Activated CD8-positive, alpha-beta memory T cell treated with anti-CD3 and anti-CD28 coated beads for 24 hours (primary cell): ENCODE measurements around the gene DONSON.

Source experiments
- DNase-seq: peaks from one replicate; pipeline ENCODE4 v3.0.0-alpha.2; 2020

DONSON gene

GRCh38 chr21:33560965-33561364, 27.5 kb downstream of the DONSON start:
- DNase-seq, result no peak

GRCh38 chr21:33559813-33560212, 28.7 kb downstream of the DONSON start:
- no peak for DNase-seq

DNA sequence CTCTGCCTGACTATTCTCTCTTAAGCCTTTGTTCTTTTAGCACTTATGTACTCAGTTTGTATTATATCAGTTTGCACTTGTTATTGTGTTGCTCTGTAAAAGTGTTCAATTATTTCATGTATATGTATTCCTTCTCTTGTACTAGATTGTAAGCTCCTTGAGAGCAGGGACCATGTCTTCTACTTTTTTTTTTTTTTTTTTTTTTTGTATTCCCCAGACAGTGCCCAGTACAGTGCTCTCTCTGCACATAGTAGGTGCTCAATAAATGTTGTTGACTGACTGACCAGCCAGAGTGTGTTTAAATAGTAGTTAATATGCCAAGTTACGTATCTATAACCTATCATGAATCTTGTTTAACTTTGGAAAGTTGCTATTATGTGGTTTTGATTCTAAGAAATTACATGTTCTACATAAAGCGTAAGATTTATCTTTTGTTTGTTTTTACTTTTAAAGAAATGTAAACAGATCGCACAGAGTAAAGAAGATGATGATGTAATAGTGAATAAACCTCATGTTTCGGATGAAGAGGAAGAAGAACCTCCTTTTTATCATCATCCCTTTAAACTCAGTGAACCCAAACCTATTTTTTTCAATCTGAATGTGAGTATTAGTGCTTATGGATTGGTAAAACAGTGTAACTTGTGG, 29.6 kb downstream of the DONSON start:
- no peak for DNase-seq

- no peak for DNase-seq
These were observed 31.0 kb downstream of the DONSON start for GRCh38 chr21:33557447-33557846.

DNA sequence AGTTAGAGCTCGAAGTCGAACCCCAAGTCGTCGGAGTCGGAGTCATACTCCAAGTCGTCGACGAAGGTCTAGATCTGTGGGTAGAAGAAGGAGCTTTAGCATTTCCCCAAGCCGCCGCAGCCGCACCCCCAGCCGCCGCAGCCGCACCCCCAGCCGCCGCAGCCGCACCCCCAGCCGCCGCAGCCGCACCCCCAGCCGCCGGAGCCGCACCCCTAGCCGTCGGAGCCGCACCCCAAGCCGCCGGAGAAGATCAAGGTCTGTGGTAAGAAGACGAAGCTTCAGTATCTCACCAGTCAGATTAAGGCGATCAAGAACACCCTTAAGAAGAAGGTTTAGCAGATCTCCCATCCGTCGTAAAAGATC, 33.5 kb downstream of the DONSON start:
- no peak for DNase-seq

DNA sequence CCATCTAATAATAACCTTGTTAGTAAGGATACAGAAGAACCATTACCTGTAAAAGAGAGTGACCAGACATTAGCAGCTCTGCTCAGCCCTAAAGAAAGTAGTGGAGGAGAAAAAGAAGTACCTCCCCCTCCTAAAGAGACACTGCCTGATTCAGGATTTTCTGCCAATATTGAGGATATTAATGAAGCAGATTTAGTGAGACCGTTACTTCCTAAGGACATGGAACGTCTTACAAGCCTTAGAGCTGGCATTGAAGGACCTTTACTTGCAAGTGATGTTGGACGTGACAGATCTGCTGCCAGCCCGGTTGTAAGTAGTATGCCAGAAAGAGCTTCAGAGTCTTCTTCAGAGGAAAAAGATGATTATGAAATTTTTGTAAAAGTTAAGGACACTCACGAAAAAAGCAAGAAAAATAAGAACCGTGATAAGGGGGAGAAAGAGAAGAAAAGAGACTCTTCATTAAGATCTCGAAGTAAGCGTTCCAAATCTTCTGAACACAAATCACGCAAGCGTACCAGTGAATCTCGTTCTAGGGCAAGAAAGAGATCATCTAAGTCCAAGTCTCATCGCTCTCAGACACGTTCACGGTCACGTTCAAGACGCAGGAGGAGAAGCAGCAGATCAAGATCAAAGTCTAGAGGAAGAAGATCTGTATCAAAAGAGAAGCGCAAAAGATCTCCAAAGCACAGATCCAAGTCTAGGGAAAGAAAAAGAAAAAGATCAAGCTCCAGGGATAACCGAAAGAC, 34.1 kb downstream of the DONSON start:
- DNase-seq, result no peak

- DNase-seq, result no peak
These were observed 35.4 kb downstream of the DONSON start for GRCh38 chr21:33552999-33553598.

DNA sequence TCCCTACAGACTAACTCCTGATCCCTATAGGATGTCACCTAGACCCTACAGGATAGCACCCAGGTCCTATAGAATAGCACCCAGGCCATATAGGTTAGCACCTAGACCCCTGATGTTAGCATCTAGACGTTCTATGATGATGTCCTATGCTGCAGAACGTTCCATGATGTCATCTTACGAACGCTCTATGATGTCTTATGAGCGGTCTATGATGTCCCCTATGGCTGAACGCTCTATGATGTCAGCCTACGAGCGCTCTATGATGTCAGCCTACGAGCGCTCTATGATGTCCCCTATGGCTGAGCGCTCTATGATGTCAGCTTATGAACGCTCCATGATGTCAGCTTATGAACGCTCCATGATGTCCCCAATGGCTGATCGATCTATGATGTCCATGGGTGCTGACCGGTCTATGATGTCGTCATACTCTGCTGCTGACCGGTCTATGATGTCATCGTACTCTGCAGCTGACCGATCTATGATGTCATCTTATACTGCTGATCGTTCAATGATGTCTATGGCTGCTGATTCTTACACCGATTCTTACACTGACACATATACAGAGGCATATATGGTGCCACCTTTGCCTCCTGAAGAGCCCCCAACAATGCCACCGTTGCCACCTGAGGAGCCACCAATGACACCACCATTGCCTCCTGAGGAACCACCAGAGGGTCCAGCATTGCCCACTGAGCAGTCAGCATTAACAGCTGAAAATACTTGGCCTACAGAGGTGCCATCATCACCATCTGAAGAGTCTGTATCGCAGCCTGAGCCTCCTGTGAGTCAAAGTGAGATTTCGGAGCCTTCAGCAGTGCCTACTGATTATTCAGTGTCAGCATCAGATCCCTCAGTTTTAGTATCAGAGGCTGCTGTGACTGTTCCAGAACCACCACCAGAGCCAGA, 36.1 kb downstream of the DONSON start:
- no peak for DNase-seq

DNA sequence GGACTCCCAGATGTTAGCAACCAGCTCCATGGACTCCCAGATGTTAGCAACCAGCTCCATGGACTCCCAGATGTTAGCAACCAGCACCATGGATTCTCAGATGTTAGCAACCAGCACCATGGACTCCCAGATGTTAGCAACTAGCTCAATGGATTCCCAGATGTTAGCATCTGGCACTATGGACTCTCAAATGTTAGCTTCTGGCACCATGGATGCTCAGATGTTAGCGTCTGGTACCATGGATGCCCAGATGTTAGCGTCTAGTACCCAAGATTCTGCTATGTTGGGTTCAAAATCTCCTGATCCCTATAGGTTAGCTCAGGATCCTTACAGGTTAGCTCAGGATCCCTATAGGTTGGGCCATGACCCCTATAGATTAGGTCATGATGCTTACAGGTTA, 36.8 kb downstream of the DONSON start:
- DNase-seq, result no peak

DNA sequence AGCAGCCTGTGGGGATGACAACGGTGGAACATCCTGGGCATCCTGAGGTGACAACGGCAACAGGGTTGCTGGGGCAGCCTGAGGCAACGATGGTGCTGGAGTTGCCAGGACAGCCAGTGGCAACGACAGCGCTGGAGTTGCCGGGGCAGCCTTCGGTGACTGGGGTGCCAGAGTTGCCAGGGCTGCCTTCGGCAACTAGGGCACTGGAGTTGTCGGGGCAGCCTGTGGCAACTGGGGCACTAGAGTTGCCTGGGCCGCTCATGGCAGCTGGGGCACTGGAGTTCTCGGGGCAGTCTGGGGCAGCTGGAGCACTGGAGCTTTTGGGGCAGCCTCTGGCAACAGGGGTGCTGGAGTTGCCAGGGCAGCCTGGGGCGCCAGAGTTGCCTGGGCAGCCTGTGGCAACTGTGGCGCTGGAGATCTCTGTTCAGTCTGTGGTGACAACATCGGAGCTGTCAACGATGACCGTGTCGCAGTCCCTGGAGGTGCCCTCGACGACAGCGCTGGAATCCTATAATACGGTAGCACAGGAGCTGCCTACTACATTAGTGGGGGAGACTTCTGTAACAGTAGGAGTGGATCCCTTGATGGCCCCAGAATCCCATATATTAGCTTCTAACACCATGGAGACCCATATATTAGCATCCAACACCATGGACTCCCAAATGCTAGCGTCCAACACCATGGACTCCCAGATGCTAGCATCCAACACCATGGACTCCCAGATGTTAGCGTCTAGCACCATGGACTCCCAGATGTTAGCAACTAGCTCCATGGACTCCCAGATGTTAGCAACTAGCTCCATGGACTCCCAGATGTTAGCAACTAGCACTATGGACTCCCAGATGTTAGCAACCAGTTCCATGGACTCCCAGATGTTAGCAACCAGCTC, 37.5 kb downstream of the DONSON start:
- DNase-seq, result no peak

DNA sequence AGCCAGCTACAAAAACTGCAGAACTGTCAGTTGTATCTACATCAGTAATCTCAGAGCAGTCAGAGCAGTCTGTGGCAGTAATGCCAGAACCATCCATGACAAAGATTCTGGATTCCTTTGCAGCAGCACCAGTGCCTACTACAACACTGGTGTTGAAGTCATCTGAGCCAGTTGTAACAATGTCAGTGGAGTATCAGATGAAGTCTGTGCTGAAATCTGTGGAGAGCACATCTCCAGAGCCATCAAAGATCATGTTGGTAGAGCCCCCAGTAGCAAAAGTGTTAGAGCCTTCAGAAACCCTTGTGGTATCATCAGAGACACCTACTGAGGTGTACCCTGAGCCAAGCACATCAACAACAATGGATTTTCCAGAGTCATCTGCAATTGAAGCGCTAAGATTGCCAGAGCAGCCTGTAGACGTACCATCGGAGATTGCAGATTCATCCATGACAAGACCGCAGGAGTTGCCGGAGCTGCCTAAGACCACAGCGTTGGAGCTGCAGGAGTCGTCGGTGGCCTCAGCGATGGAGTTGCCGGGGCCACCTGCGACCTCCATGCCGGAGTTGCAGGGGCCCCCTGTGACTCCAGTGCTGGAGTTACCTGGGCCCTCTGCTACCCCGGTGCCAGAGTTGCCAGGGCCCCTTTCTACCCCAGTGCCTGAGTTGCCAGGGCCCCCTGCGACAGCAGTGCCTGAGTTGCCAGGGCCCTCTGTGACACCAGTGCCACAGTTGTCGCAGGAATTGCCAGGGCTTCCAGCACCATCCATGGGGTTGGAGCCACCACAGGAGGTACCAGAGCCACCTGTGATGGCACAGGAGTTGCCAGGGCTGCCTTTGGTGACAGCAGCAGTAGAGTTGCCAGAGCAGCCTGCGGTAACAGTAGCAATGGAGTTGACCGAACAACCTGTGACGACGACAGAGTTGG, 38.4 kb downstream of the DONSON start:
- DNase-seq, result no peak

DNA sequence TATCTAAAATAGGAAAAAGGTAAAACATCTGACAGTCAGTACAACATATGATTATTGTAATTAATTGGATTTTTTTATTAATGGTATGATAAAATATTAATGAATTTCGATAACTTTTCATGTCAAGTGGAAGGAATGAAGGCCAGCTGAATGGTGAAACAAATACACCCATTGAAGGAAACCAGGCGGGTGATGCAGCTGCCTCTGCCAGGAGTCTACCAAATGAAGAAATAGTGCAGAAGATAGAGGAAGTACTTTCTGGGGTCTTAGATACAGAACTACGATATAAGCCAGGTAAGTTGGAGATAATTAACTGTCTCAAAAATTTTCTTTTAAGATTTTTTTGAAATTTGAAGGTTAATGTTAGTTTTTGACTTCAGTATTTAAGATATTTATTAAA, 42.4 kb downstream of the DONSON start:
- DNase-seq, result no peak

GRCh38 chr21:33544451-33545195, 43.9 kb downstream of the DONSON start:
- DNase-seq, result no peak

- no peak for DNase-seq
These were observed 44.9 kb downstream of the DONSON start for GRCh38 chr21:33543505-33544129.

- peak; percentile 95 for DNase-seq
These were observed 45.6 kb downstream of the DONSON start, which contains the start of gene SON for GRCh38 chr21:33542640-33543504. Gene SON, plus strand, starts transcription at chr21:33543038. Its CDS starts 55 bp downstream, at chr21:33543093.

DNA sequence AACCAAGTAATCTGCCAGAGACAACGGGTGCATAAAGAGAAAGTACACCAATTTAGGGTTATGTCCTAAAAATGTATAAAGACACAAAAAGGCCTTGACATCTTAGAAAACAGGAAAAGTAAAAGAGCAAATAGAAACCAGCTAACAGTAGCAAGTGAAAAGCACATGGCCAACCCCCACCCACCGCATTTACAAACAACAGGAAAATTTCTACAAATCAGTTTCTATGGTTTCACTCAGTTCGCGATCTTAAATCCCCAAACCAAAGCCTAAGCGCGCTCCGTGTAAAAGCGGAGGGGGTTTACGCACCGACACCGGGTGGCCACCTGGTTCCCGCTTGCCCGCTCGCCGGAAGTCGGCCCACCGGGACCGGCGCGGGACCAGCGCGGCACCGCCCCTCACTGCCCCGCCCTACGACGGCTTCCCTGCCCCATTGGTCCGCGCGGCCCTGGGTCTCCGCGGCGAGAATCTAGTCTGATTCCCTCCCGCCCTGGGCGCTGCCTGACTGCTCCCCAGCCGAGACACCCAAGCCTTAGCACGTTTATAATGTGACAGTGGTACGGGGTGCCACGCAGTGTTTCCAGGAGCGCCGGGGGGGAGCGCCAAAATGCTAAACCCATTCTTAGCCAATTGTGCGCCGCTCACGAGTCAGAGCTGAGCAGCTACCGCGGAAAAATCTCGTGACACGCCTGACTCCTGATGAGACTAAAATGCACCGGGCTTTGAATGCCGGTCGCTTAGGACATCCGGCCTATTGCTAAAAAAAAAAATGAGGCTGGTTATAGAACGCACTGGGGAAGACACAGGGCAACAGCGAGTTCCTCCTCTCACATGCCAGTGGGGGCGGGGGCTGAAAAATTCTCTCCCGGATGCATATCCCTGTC, 46.5 kb downstream of the DONSON start, which contains the start of gene GART:
Gene GART (minus strand): TSS at position 362 of the 884 bp plus-strand sequence. CDS start 2,802 bp downstream, outside the sequence.
- peak; percentile 92 for DNase-seq

DNA sequence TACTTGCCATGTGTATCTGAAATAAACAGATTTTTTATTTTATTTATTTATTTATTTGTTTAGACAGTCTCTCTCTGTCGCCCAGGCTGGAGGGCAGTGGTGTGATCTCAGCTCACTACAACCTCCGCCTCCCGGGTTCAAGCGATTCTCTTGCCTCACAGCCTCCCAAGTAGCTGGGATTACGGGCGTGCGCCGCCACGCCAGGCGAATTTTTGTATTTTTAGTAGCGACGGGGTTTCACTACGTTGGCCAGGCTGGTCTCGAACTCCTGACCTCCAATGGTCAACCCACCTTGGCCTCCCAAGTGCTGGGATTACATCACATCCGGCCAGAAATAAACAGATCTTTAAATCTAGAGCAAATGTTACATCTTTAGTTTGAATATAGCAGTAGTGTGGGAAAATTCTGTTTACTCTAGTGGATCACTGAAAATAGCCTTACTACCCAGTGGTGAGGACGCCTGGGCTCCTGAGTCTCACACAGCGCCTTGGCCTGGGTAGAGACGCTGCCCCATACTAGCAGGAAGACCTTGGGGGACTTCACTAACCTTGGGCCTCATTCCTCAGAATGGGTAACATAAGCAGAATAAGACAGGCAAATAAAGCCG, 47.3 kb downstream of the DONSON start:
- DNase-seq, result no peak
